SK-N-SH treated with all-trans-retinoic acid at 6 μM for 48 hours (cell line): ENCODE data around the gene HLA-DPA1.

Source experiments
- CREB5 ChIP-seq: fragments of 250-450 bp; sonication (Bioruptor Pico); IDR thresholded peaks from 2 replicates; pipeline ENCODE4 v1.5.1; 2020; ENCODE audit warnings: low read depth, mild to moderate bottlenecking, moderate library complexity
- ISL1 ChIP-seq: fragments of 250-450 bp; sonication (Bioruptor Pico); IDR thresholded peaks from 2 replicates; pipeline ENCODE4 v2.1.2; 2022; ENCODE audit warnings: mild to moderate bottlenecking, moderate library complexity
- RARB ChIP-seq: fragments of 250-450 bp; sonication (Bioruptor Pico); IDR thresholded peaks from 2 replicates; pipeline ENCODE4 v1.8.0; 2021; ENCODE audit warnings: mild to moderate bottlenecking, moderate library complexity
- ZFP30 ChIP-seq: fragments of 450-650 bp; formaldehyde crosslinking; IDR thresholded peaks from 2 replicates; pipeline ENCODE4 v1.5.0; 2022; ENCODE audit warnings: mild to moderate bottlenecking, moderate library complexity
- TF ChIP-seq, protein P1 (sequence below): fragments of 250-450 bp; sonication (Bioruptor Pico); IDR thresholded peaks from 2 replicates; pipeline ENCODE4 v1.5.1; 2021; ENCODE audit warnings: mild to moderate bottlenecking, moderate library complexity

- TF ChIP-seq RARB (CRISPR knock-in tag), result no peak
- no peak for TF ChIP-seq ZFP30 (CRISPR knock-in tag)
- TF ChIP-seq CREB5, result no peak
- no peak for TF ChIP-seq ISL1
- TF ChIP-seq, protein P1, sequence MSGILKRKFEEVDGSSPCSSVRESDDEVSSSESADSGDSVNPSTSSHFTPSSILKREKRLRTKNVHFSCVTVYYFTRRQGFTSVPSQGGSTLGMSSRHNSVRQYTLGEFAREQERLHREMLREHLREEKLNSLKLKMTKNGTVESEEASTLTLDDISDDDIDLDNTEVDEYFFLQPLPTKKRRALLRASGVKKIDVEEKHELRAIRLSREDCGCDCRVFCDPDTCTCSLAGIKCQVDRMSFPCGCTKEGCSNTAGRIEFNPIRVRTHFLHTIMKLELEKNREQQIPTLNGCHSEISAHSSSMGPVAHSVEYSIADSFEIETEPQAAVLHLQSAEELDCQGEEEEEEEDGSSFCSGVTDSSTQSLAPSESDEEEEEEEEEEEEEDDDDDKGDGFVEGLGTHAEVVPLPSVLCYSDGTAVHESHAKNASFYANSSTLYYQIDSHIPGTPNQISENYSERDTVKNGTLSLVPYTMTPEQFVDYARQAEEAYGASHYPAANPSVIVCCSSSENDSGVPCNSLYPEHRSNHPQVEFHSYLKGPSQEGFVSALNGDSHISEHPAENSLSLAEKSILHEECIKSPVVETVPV, result no peak
Observed at GRCh38 chr6:33015798-33016197, 57.7 kb downstream of the HLA-DPA1 start.
